Measurements from ENCODE around the gene VCP. TPM values are rescaled to one million over a fixed set of nuclear protein-coding genes. Genes with fewer than 3 reads are reported as not detected.

VCP gene
- total RNA-seq, 1 donor = 267 TPM

DNA sequence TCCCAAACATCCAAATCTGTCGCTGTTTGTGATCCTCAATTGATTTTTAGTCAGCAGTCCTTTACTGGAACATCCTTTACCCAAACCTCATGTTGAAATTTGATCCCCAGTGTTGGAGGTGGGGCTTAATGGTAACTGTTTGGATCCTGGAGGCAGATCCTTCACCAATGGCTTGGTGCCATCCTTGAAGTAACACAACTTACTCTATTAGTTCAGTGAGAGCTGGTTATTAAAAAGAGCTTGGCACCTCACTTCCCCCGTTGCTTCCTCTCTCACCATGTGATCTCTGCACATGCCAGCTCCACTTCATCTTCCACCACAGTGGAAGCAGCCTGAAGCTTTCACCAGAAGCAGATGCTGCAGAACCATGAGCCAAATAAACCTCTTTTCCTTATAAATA is 42.6 kb downstream of the VCP start:
- Histone ChIP-seq H3K27me3 (ENCODE audit: insufficient read depth, low read length) (no peaks in the 10 kb centered on the region), H3K4me3 (ENCODE audit: insufficient read depth, low read length) (no peak overlapping the region), H3K9me3 (ENCODE audit: low read depth, low read length) (no peaks in the 10 kb centered on the region), H3K36me3 (ENCODE audit: insufficient read depth, low read length) (peaks cover 3% of the 10 kb centered on the region), H3K79me2 (ENCODE audit: insufficient read depth, low read length) (no peaks in the 10 kb centered on the region), H3K4me1 (ENCODE audit: insufficient read depth, low read length) (peaks cover 16% of the 10 kb centered on the region), H3K4me2 (ENCODE audit: insufficient read depth, low read length) (no peak overlapping the region), H3K27ac (ENCODE audit: low read depth, low read length) (no peak overlapping the region), H2AFZ (ENCODE audit: low read length) (no peak overlapping the region), H4K20me1 (ENCODE audit: insufficient read depth, low read length) (no peaks in the 10 kb centered on the region)
- no peak for TF ChIP-seq CTCF (IDR thresholded peaks at IDR 0.05; ENCODE audit: extremely low read depth, low read depth, low read length)
- no peak for DNase-seq (ENCODE audit: insufficient read length, low spot score, missing footprints)

- Histone ChIP-seq H4K20me1 (ENCODE audit: insufficient read depth, low read length) (no peaks in the 10 kb centered on the region), H3K4me2 (ENCODE audit: insufficient read depth, low read length) (no peak overlapping the region), H3K4me1 (ENCODE audit: insufficient read depth, low read length) (peaks cover 16% of the 10 kb centered on the region), H3K27ac (ENCODE audit: low read depth, low read length) (no peak overlapping the region), H3K36me3 (ENCODE audit: insufficient read depth, low read length) (peaks cover 3% of the 10 kb centered on the region), H3K9me3 (ENCODE audit: low read depth, low read length) (no peaks in the 10 kb centered on the region), H3K27me3 (ENCODE audit: insufficient read depth, low read length) (no peaks in the 10 kb centered on the region), H2AFZ (ENCODE audit: low read length) (no peak overlapping the region), H3K4me3 (ENCODE audit: insufficient read depth, low read length) (no peak overlapping the region), H3K79me2 (ENCODE audit: insufficient read depth, low read length) (no peaks in the 10 kb centered on the region)
- TF ChIP-seq CTCF (IDR thresholded peaks at IDR 0.05; ENCODE audit: extremely low read depth, low read depth, low read length) = no peak
- DNase-seq (ENCODE audit: insufficient read length, low spot score, missing footprints) = no peak
Observed at GRCh38 chr9:35029241-35029640, 43.2 kb downstream of the VCP start.

DNA sequence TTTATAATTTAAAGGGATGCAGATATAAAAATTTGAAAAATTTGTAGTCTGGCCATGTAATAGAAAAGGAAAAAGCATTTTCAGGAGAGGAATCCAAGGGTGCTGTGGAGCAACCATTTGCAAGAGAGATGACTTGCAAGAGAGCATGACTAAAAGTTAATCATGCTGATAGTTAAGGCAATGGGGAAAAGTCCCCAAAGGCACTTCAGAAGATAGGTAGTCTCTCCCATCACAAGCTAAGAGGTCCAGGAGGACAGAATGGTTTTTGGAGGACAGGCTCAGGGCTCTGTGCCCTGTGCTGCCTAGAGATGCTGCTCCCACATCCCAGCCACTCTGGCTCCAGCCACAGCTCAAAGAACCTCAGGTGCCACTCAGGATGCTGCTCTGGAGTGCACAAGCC is 44.1 kb downstream of the VCP start:
- H3K4me3 ChIP-seq (ENCODE audit: insufficient read depth, low read length) = no peak overlapping the region
- H3K79me2 ChIP-seq (ENCODE audit: insufficient read depth, low read length) = no peaks in the 10 kb centered on the region
- no peak overlapping the region for H2AFZ ChIP-seq (ENCODE audit: low read length)
- peaks cover 16% of the 10 kb centered on the region for H3K4me1 ChIP-seq (ENCODE audit: insufficient read depth, low read length)
- H3K36me3 ChIP-seq (ENCODE audit: insufficient read depth, low read length) = peaks cover 3% of the 10 kb centered on the region
- H3K9me3 ChIP-seq (ENCODE audit: low read depth, low read length) = no peaks in the 10 kb centered on the region
- no peaks in the 10 kb centered on the region for H3K27me3 ChIP-seq (ENCODE audit: insufficient read depth, low read length)
- H3K27ac ChIP-seq (ENCODE audit: low read depth, low read length) = no peak overlapping the region
- TF ChIP-seq CTCF (IDR thresholded peaks at IDR 0.05; ENCODE audit: extremely low read depth, low read depth, low read length) = no peak
- no peak overlapping the region for H3K4me2 ChIP-seq (ENCODE audit: insufficient read depth, low read length)
- no peak for DNase-seq (ENCODE audit: insufficient read length, low spot score, missing footprints)
- H4K20me1 ChIP-seq (ENCODE audit: insufficient read depth, low read length) = no peaks in the 10 kb centered on the region

- H3K4me3 ChIP-seq (ENCODE audit: insufficient read depth, low read length) = no peak overlapping the region
- H3K4me2 ChIP-seq (ENCODE audit: insufficient read depth, low read length) = no peak overlapping the region
- no peak overlapping the region for H2AFZ ChIP-seq (ENCODE audit: low read length)
- H3K36me3 ChIP-seq (ENCODE audit: insufficient read depth, low read length) = peaks cover 3% of the 10 kb centered on the region
- H3K9me3 ChIP-seq (ENCODE audit: low read depth, low read length) = no peaks in the 10 kb centered on the region
- TF ChIP-seq CTCF (IDR thresholded peaks at IDR 0.05; ENCODE audit: extremely low read depth, low read depth, low read length) = no peak
- H3K4me1 ChIP-seq (ENCODE audit: insufficient read depth, low read length) = peaks cover 16% of the 10 kb centered on the region
- DNase-seq (ENCODE audit: insufficient read length, low spot score, missing footprints) = no peak
- H4K20me1 ChIP-seq (ENCODE audit: insufficient read depth, low read length) = no peaks in the 10 kb centered on the region
- H3K27me3 ChIP-seq (ENCODE audit: insufficient read depth, low read length) = no peaks in the 10 kb centered on the region
- no peaks in the 10 kb centered on the region for H3K79me2 ChIP-seq (ENCODE audit: insufficient read depth, low read length)
- H3K27ac ChIP-seq (ENCODE audit: low read depth, low read length) = no peak overlapping the region
Observed at GRCh38 chr9:35027860-35028259, 44.6 kb downstream of the VCP start.

Data from osteoblast (primary cell).